WTC11 (cell line): ENCODE measurements around the gene MBNL1.

Source experiments
- CBFB ChIP-seq: sonication (generic); formaldehyde crosslinking; IDR thresholded peaks from 2 replicates; pipeline ENCODE4 v1.8.1; 2022; ENCODE audit warnings: mild to moderate bottlenecking, low read depth, missing genetic modification reagents
- CTCF ChIP-seq: fragments of 200-600 bp; IDR thresholded peaks from 2 replicates; pipeline ENCODE4 v1.8.0; 2022; ENCODE audit warnings: antibody characterized with exemption
- E2F4 ChIP-seq: sonication (generic); formaldehyde crosslinking; IDR thresholded peaks from 2 replicates; pipeline ENCODE4 v1.8.1; 2022; ENCODE audit warnings: low read depth, mild to moderate bottlenecking, moderate library complexity, missing genetic modification reagents, borderline replicate concordance
- ESRRA ChIP-seq: sonication (generic); formaldehyde crosslinking; IDR thresholded peaks from 2 replicates; pipeline ENCODE4 v1.8.1; 2022; ENCODE audit warnings: mild to moderate bottlenecking, missing genetic modification reagents, borderline replicate concordance
- GABPB1 ChIP-seq: sonication (generic); formaldehyde crosslinking; IDR thresholded peaks from 2 replicates; pipeline ENCODE4 v1.8.1; 2023; ENCODE audit warnings: mild to moderate bottlenecking, missing genetic modification reagents
- IRF2 ChIP-seq: sonication (generic); formaldehyde crosslinking; IDR thresholded peaks from 2 replicates; pipeline ENCODE4 v1.8.0; 2022; ENCODE audit warnings: low read depth, missing genetic modification reagents, borderline replicate concordance
- NR2C2 ChIP-seq: sonication (generic); formaldehyde crosslinking; IDR thresholded peaks from 2 replicates; pipeline ENCODE4 v1.8.0; 2022; ENCODE audit warnings: mild to moderate bottlenecking, missing genetic modification reagents
- RORB ChIP-seq: fragments of 250-450 bp; sonication (Bioruptor Pico); IDR thresholded peaks from 2 replicates; pipeline ENCODE4 v1.9.0; 2021; ENCODE audit warnings: mild to moderate bottlenecking
- ZNF138 ChIP-seq: sonication (generic); formaldehyde crosslinking; conservative IDR thresholded peaks from 2 replicates; pipeline ENCODE4 v1.8.1; 2022; ENCODE audit warnings: mild to moderate bottlenecking, moderate library complexity, missing genetic modification reagents
- ZNF232 ChIP-seq: sonication (generic); formaldehyde crosslinking; IDR thresholded peaks from 2 replicates; pipeline ENCODE4 v1.8.0; 2022; ENCODE audit warnings: mild to moderate bottlenecking, missing genetic modification reagents
- ZNF416 ChIP-seq: fragments of 250-450 bp; sonication (Bioruptor Pico); IDR thresholded peaks from 2 replicates; pipeline ENCODE4 v1.9.0; 2021; ENCODE audit warnings: mild to moderate bottlenecking, inconsistent platforms
- TF ChIP-seq, protein P1 (sequence below): sonication (generic); formaldehyde crosslinking; conservative IDR thresholded peaks from 2 replicates; pipeline ENCODE4 v1.8.1; 2022; ENCODE audit warnings: mild to moderate bottlenecking, missing genetic modification reagents
- TF ChIP-seq, protein P2 (sequence below): sonication (generic); formaldehyde crosslinking; IDR thresholded peaks from 2 replicates; pipeline ENCODE4 v1.8.1; 2022; ENCODE audit warnings: missing genetic modification reagents, borderline replicate concordance

- TF ChIP-seq RORB: no peak
- TF ChIP-seq GABPB1 (CRISPR knock-in tag): no peak
- TF ChIP-seq CTCF: no peak
- TF ChIP-seq, protein P1, sequence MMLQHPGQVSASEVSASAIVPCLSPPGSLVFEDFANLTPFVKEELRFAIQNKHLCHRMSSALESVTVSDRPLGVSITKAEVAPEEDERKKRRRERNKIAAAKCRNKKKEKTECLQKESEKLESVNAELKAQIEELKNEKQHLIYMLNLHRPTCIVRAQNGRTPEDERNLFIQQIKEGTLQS (CRISPR knock-in tag): no peak
- TF ChIP-seq IRF2 (CRISPR knock-in tag): no peak
- TF ChIP-seq, protein P2, sequence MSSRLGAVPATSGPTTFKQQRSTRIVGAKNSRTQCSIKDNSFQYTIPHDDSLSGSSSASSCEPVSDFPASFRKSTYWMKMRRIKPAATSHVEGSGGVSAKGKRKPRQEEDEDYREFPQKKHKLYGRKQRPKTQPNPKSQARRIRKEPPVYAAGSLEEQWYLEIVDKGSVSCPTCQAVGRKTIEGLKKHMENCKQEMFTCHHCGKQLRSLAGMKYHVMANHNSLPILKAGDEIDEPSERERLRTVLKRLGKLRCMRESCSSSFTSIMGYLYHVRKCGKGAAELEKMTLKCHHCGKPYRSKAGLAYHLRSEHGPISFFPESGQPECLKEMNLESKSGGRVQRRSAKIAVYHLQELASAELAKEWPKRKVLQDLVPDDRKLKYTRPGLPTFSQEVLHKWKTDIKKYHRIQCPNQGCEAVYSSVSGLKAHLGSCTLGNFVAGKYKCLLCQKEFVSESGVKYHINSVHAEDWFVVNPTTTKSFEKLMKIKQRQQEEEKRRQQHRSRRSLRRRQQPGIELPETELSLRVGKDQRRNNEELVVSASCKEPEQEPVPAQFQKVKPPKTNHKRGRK (CRISPR knock-in tag): no peak
- no peak for TF ChIP-seq CBFB (CRISPR knock-in tag)
- TF ChIP-seq ZNF232 (CRISPR knock-in tag): no peak
- TF ChIP-seq ESRRA (CRISPR knock-in tag): no peak
- no peak for TF ChIP-seq NR2C2 (CRISPR knock-in tag)
- no peak for TF ChIP-seq E2F4 (CRISPR knock-in tag)
- no peak for TF ChIP-seq ZNF138 (CRISPR knock-in tag)
- no peak for TF ChIP-seq ZNF416
Measured at GRCh38 chr3:152339881-152340505, 71.3 kb downstream of the MBNL1 start.
